NCI-H2196 (cell line): Measurements from ENCODE around the gene CCDC57.

ENCODE experiments used
- DNase-seq: peaks from one replicate; lab custom pipeline; 2025; ENCODE audit not compliant: unreplicated experiment; lab: John Stamatoyannopoulos, UW

The CCDC57 gene

GRCh38 chr17:82065638-82066303 lies 146.9 kb downstream of the CCDC57 start, which contains the start of gene DUS1L:
Gene DUS1L, minus strand, starts transcription at chr17:82065804. Its CDS starts 745 bp downstream, at chr17:82065059.
- peak; percentile 82 for DNase-seq

- no peak for DNase-seq
These were observed 147.4 kb downstream of the CCDC57 start for GRCh38 chr17:82065193-82065637.

GRCh38 chr17:82064433-82065192 lies 148.0 kb downstream of the CCDC57 start:
- peak; percentile 57 for DNase-seq

- no peak for DNase-seq
These were observed 148.9 kb downstream of the CCDC57 start for GRCh38 chr17:82063424-82064415.

- no peak for DNase-seq
These were observed 149.7 kb downstream of the CCDC57 start for GRCh38 chr17:82062984-82063368.

GRCh38 chr17:82062076-82062983 lies 150.3 kb downstream of the CCDC57 start:
- no peak for DNase-seq

GRCh38 chr17:82061047-82061925 lies 151.4 kb downstream of the CCDC57 start:
- no peak for DNase-seq

GRCh38 chr17:82060614-82061013 lies 152.0 kb downstream of the CCDC57 start:
- DNase-seq = no peak

GRCh38 chr17:82060001-82060380 lies 152.7 kb downstream of the CCDC57 start:
- no peak for DNase-seq

- no peak for DNase-seq
These were observed 153.2 kb downstream of the CCDC57 start for GRCh38 chr17:82059272-82060000.

GRCh38 chr17:82058855-82059249 lies 153.8 kb downstream of the CCDC57 start:
- DNase-seq = no peak

- DNase-seq = no peak
These were observed 154.3 kb downstream of the CCDC57 start for GRCh38 chr17:82058230-82058854.

- no peak for DNase-seq
These were observed 155.7 kb downstream of the CCDC57 start for GRCh38 chr17:82056729-82057621.

GRCh38 chr17:82055965-82056728 lies 156.5 kb downstream of the CCDC57 start:
- DNase-seq = no peak

- DNase-seq = no peak
These were observed 157.3 kb downstream of the CCDC57 start for GRCh38 chr17:82055023-82055964.
